PC-9 (cell line): ENCODE results near the gene IGF2BP2. TPM values are rescaled to one million over a fixed set of nuclear protein-coding genes. Genes with fewer than 3 reads are reported as not detected.

Experiments
- BruUV-seq: library from RNA; stranded (reverse); fragments of 400-500 nt; replicated peaks from 2 replicates; lab custom pipeline; 2021; lab: Mats Ljungman, UMichigan
- CTCF ChIA-PET: fragments of 300-600 bp; sonication (Branson Sonifier 250); formaldehyde crosslinking; loops from one replicate; lab custom pipeline; 2022; ENCODE audit warnings: antibody characterized with exemption; lab: Charles Lee
- POLR2A ChIA-PET: fragments of 300-600 bp; sonication (Branson Sonifier 250); formaldehyde crosslinking; loops from one replicate; lab custom pipeline; 2022; ENCODE audit warnings: antibody characterized with exemption; ENCODE audit not compliant: unreplicated experiment; lab: Charles Lee
- DNase-seq, 2 experiments: peaks; one replicate each; pipeline versions ENCODE4 v3.0.0 to v3.0.0-alpha.2; 2015 to 2022; ENCODE audit warnings: mixed read lengths in 1 of 2
- H2AFZ ChIP-seq: fragments of 200-600 bp; sonication (generic); 2 replicates; pipeline ENCODE4 v1.8.1; 2017; ENCODE audit warnings: antibody characterized with exemption
- H3F3A ChIP-seq: fragments of 200-600 bp; sonication (generic); 2 replicates; pipeline ENCODE4 v1.8.1; 2017; ENCODE audit warnings: antibody characterized with exemption, mild to moderate bottlenecking, low read depth; ENCODE audit not compliant: insufficient read depth
- H3K27ac ChIP-seq: fragments of 200-600 bp; sonication (generic); 2 replicates; pipeline ENCODE4 v1.6.1; 2016; ENCODE audit warnings: mixed run types
- H3K27me3 ChIP-seq: fragments of 200-600 bp; sonication (generic); 2 replicates; pipeline ENCODE4 v1.6.1; 2016; ENCODE audit warnings: low read depth, mixed run types; ENCODE audit not compliant: insufficient read depth
- H3K36me3 ChIP-seq: fragments of 200-600 bp; sonication (generic); 2 replicates; pipeline ENCODE4 v1.6.1; 2016; ENCODE audit warnings: low read depth, mixed run types
- H3K4me1 ChIP-seq: fragments of 200-600 bp; sonication (generic); replicated peaks from 2 replicates; pipeline ENCODE4 v1.6.1; 2016; ENCODE audit warnings: mixed run types; ENCODE audit not compliant: insufficient read depth
- H3K4me2 ChIP-seq: fragments of 200-600 bp; sonication (generic); 2 replicates; pipeline ENCODE4 v1.6.1; 2017; ENCODE audit warnings: mixed run types
- H3K4me3 ChIP-seq: fragments of 200-600 bp; sonication (generic); 2 replicates; pipeline ENCODE4 v1.6.1; 2016; ENCODE audit warnings: mixed run types
- H3K79me2 ChIP-seq: fragments of 200-600 bp; sonication (generic); 2 replicates; pipeline ENCODE4 v1.6.1; 2017; ENCODE audit warnings: low read depth, mixed run types
- H3K9me2 ChIP-seq: fragments of 200-600 bp; sonication (generic); 2 replicates; pipeline ENCODE4 v1.8.1; 2017; ENCODE audit warnings: mild to moderate bottlenecking; ENCODE audit not compliant: insufficient read depth
- H3K9me3 ChIP-seq: fragments of 200-600 bp; sonication (generic); 2 replicates; pipeline ENCODE4 v1.8.1; 2016; ENCODE audit warnings: low read depth; ENCODE audit not compliant: insufficient read depth
- H4K20me1 ChIP-seq: fragments of 200-600 bp; sonication (generic); 2 replicates; pipeline ENCODE4 v1.8.1; 2017; ENCODE audit not compliant: insufficient read depth
- CTCF ChIP-seq: fragments of 200-600 bp; sonication (generic); conservative IDR thresholded peaks from 2 replicates; pipeline ENCODE4 v1.6.1; 2017; ENCODE audit warnings: mixed run types, antibody characterized with exemption, mild to moderate bottlenecking, moderate library complexity
- EZH2 ChIP-seq: fragments of 200-600 bp; sonication (generic); IDR thresholded peaks from 2 replicates; pipeline ENCODE4 v1.8.0; 2017; ENCODE audit warnings: antibody characterized with exemption, low read depth
- intact Hi-C: fragments of 100-400 bp; cut with micrococcal nuclease; formaldehyde crosslinking; loops from one replicate; pipeline ENCODE4 v1.10.0; 2022; ENCODE audit not compliant: unreplicated experiment
- total RNA-seq: library from RNA; stranded (reverse); gene quantifications from 2 replicates; pipeline ENCODE4 v1.2.3, GENCODE V29; 2021

The IGF2BP2 gene
- total RNA-seq, 1 experiment from 2014 or later, result 140 TPM

GRCh38 chr3:185711255-185711870, 113.5 kb downstream of the IGF2BP2 start:
- no peaks in the 10 kb centered on the region for H3K9me3 ChIP-seq
- H3K36me3 ChIP-seq, result 0 out of 2 replicates have a peak, but pooled peaks cover 3% of the 10 kb centered on the region
- H3K79me2 ChIP-seq, result peaks cover 98% of the 10 kb centered on the region
- TF ChIP-seq CTCF, result no peak
- no peak for TF ChIP-seq EZH2
- H4K20me1 ChIP-seq, result peaks cover 57% of the 10 kb centered on the region
- BruUV-seq, result no TSS peak
- H2AFZ ChIP-seq, result no peak overlapping the region
- H3K27me3 ChIP-seq, result no peaks in the 10 kb centered on the region
- ChIA-PET POLR2A (no interaction called here), CTCF (no interaction called here)
- peak overlapping the region; percentile 3; the same call in 1 of the 2 replicates for H3K27ac ChIP-seq
- DNase-seq, result no peak
- no peak overlapping the region for H3K4me2 ChIP-seq
- no peaks in the 10 kb centered on the region for H3K9me2 ChIP-seq
- peaks cover 57% of the 10 kb centered on the region for H3F3A ChIP-seq
- H3K4me1 ChIP-seq, result peaks cover 19% of the 10 kb centered on the region
- H3K4me3 ChIP-seq, result no peak overlapping the region
- intact Hi-C loops, result no loop called here

GRCh38 chr3:185709251-185709955, 115.4 kb downstream of the IGF2BP2 start:
- intact Hi-C loops, result loop anchor here (2.0 kb wide), 1 partner anchor 15 kb away; no protein-coding TSS in a partner anchor
- POLR2A ChIA-PET, result interaction anchor here (0.6 kb wide), 1 partner anchor 191 kb away, joined by 7 read pairs; no protein-coding TSS in a partner anchor
- H2AFZ ChIP-seq, result no peak overlapping the region
- H4K20me1 ChIP-seq, result peaks cover 56% of the 10 kb centered on the region
- H3K9me2 ChIP-seq, result no peaks in the 10 kb centered on the region
- H3K4me3 ChIP-seq, result no peak overlapping the region
- DNase-seq, result no peak
- no peak overlapping the region for H3K27ac ChIP-seq
- H3K27me3 ChIP-seq, result no peaks in the 10 kb centered on the region
- CTCF ChIA-PET, result interaction anchor here (0.6 kb wide), 1 partner anchor 187 kb away, joined by 9 read pairs; no protein-coding TSS in a partner anchor
- TF ChIP-seq EZH2, result no peak
- no peak for TF ChIP-seq CTCF
- BruUV-seq, result no TSS peak
- H3K9me3 ChIP-seq, result no peaks in the 10 kb centered on the region
- H3K36me3 ChIP-seq, result 0 out of 2 replicates have a peak, but pooled peaks cover 3% of the 10 kb centered on the region
- peaks cover 40% of the 10 kb centered on the region for H3F3A ChIP-seq
- peaks cover 98% of the 10 kb centered on the region for H3K79me2 ChIP-seq
- H3K4me2 ChIP-seq, result no peak overlapping the region
- H3K4me1 ChIP-seq, result no peaks in the 10 kb centered on the region

- intact Hi-C loops, result loop anchor here (2.0 kb wide), 1 partner anchor 16 kb away; no protein-coding TSS in a partner anchor
- peaks cover 31% of the 10 kb centered on the region for H3F3A ChIP-seq
- H3K4me1 ChIP-seq, result no peaks in the 10 kb centered on the region
- no peak overlapping the region for H3K4me3 ChIP-seq
- POLR2A ChIA-PET, result no interaction called here
- H3K79me2 ChIP-seq, result peaks cover 98% of the 10 kb centered on the region
- no peaks in the 10 kb centered on the region for H3K9me2 ChIP-seq
- no peak overlapping the region for H3K4me2 ChIP-seq
- peaks cover 54% of the 10 kb centered on the region for H4K20me1 ChIP-seq
- H3K36me3 ChIP-seq, result no peaks in the 10 kb centered on the region
- H3K27me3 ChIP-seq, result no peaks in the 10 kb centered on the region
- DNase-seq, result no peak
- no peaks in the 10 kb centered on the region for H3K9me3 ChIP-seq
- CTCF ChIA-PET, result no interaction called here
- no TSS peak for BruUV-seq
- TF ChIP-seq CTCF (no peak), EZH2 (no peak)
- no peak overlapping the region for H2AFZ ChIP-seq
- no peak overlapping the region for H3K27ac ChIP-seq
These were observed 116.5 kb downstream of the IGF2BP2 start for GRCh38 chr3:185708392-185708791.
